Activated CD4-positive, alpha-beta T cell treated with anti-CD3 and anti-CD28 coated beads for 24 hours (primary cell): Measurements from ENCODE around the gene EMD.
A peak's percentile ranks its signal among the peaks of the same experiment; 100 is the strongest.

Source experiments
- DNase-seq, 2 donors: peaks; one replicate each; pipeline ENCODE4 v3.0.0-alpha.2; 2020; ENCODE audit warnings: low read depth in 2 of 2

The EMD gene

GRCh38 chrX:154419189-154419588 is 40.1 kb downstream of the EMD start:
- no peak for DNase-seq

- DNase-seq = no peak
Observed at GRCh38 chrX:154419688-154420401, 40.8 kb downstream of the EMD start.

GRCh38 chrX:154420402-154420756 is 41.3 kb downstream of the EMD start:
- no peak for DNase-seq

GRCh38 chrX:154426916-154427770 is 48.0 kb downstream of the EMD start:
- DNase-seq = no peak

- peak; percentile 64 to 77 for DNase-seq
Observed at GRCh38 chrX:154428176-154429171, 49.4 kb downstream of the EMD start, which contains the start of gene ATP6AP1. Gene ATP6AP1 (plus strand): TSS chrX:154428677. CDS start chrX:154428693, 16 bp downstream.

- DNase-seq = no peak
Observed at GRCh38 chrX:154429711-154430110, 50.6 kb downstream of the EMD start.

- DNase-seq = no peak
Observed at GRCh38 chrX:154430479-154430878, 51.4 kb downstream of the EMD start.

- DNase-seq = no peak
Observed at GRCh38 chrX:154430916-154431315, 51.8 kb downstream of the EMD start.
